Transverse colon (tissue), 4 donors: ENCODE results near the gene ANKRD40CL.

Experiments
- EP300 ChIP-seq: sonication (generic); formaldehyde crosslinking; IDR thresholded peaks from one replicate; pipeline ENCODE4 v1.6.1; 2017; ENCODE audit warnings: antibody characterized with exemption, low read depth
- POLR2A ChIP-seq: fragments of 450-650 bp; IDR thresholded peaks from one replicate; pipeline ENCODE4 v1.6.1; 2016; ENCODE audit warnings: antibody characterized with exemption, mild to moderate bottlenecking, moderate library complexity
- POLR2AphosphoS5 ChIP-seq, 3 donors: sonication (generic); formaldehyde crosslinking; IDR thresholded peaks; one replicate each; pipeline ENCODE4 v1.6.1; 2016; ENCODE audit warnings: antibody characterized with exemption in 3 of 3
- TF ChIP-seq, protein P1 (sequence below), 5 experiments: fragments of 200-600 bp in 3 of 5; fragments of 450-650 bp in 2 of 5; sonication (generic) in 3 of 5; IDR thresholded peaks; 1 replicate in 2 of 5; 2 replicates in 3 of 5; pipeline ENCODE4 v1.5.1; 2016 to 2017; ENCODE audit warnings: antibody characterized with exemption in 5 of 5, inconsistent platforms in 3 of 5, mild to moderate bottlenecking in 2 of 5, moderate library complexity in 1 of 5

DNA sequence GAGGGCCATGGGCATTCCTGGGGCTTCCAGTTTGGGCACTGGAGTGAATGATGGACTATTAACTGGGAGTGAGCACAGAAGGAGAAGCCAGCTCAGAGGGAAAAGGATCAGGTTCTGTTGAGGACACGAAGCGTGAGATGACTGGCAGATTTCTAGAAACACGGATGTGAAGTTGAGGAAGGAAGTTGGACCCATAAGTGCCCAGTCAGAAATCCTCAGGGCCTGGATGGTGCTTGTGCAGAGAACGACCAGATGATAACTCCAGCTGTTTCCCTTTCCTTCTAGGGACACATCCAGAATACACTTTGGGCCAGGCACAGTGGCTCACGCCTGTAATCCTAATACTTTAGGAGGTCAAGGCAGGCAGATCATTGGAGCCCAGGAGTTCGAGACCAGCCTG, 23.3 kb upstream of the ANKRD40CL start:
- TF ChIP-seq, protein P1, sequence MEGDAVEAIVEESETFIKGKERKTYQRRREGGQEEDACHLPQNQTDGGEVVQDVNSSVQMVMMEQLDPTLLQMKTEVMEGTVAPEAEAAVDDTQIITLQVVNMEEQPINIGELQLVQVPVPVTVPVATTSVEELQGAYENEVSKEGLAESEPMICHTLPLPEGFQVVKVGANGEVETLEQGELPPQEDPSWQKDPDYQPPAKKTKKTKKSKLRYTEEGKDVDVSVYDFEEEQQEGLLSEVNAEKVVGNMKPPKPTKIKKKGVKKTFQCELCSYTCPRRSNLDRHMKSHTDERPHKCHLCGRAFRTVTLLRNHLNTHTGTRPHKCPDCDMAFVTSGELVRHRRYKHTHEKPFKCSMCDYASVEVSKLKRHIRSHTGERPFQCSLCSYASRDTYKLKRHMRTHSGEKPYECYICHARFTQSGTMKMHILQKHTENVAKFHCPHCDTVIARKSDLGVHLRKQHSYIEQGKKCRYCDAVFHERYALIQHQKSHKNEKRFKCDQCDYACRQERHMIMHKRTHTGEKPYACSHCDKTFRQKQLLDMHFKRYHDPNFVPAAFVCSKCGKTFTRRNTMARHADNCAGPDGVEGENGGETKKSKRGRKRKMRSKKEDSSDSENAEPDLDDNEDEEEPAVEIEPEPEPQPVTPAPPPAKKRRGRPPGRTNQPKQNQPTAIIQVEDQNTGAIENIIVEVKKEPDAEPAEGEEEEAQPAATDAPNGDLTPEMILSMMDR (IDR thresholded peaks at IDR 0.05) = no peak
- TF ChIP-seq POLR2A (no peak), EP300 (no peak), POLR2AphosphoS5 (IDR thresholded peaks at IDR 0.05) (no peak)
